Measurements from ENCODE around the gene SS18.

DNA sequence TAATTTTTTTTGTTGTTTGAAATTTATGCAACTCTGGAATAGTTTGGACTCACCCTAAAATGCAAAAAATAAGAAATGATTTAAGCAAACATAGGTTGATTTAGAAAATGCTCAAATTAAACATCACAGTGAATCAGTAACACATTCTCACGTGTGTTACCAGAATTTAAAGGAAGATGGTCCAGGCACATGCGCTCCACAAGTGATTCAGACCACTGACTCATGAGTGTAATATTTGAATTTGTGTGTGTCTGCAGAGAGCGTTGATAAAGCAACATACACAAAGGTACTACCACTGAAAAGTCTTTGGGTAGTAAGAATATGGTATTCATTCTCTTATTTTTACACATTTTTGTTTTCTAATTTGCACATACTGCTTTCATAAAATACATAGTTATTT, 7.9 kb downstream of the SS18 start:
- TF ChIP-seq SIN3A (IDR thresholded peaks at IDR 0.05; ENCODE audit: borderline replicate concordance, insufficient read depth, low read length) = no peak
- TF ChIP-seq TAF1 (IDR thresholded peaks at IDR 0.05; ENCODE audit: borderline replicate concordance, insufficient read depth, low read length) = no peak
- TF ChIP-seq, protein P1, sequence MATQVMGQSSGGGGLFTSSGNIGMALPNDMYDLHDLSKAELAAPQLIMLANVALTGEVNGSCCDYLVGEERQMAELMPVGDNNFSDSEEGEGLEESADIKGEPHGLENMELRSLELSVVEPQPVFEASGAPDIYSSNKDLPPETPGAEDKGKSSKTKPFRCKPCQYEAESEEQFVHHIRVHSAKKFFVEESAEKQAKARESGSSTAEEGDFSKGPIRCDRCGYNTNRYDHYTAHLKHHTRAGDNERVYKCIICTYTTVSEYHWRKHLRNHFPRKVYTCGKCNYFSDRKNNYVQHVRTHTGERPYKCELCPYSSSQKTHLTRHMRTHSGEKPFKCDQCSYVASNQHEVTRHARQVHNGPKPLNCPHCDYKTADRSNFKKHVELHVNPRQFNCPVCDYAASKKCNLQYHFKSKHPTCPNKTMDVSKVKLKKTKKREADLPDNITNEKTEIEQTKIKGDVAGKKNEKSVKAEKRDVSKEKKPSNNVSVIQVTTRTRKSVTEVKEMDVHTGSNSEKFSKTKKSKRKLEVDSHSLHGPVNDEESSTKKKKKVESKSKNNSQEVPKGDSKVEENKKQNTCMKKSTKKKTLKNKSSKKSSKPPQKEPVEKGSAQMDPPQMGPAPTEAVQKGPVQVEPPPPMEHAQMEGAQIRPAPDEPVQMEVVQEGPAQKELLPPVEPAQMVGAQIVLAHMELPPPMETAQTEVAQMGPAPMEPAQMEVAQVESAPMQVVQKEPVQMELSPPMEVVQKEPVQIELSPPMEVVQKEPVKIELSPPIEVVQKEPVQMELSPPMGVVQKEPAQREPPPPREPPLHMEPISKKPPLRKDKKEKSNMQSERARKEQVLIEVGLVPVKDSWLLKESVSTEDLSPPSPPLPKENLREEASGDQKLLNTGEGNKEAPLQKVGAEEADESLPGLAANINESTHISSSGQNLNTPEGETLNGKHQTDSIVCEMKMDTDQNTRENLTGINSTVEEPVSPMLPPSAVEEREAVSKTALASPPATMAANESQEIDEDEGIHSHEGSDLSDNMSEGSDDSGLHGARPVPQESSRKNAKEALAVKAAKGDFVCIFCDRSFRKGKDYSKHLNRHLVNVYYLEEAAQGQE (IDR thresholded peaks at IDR 0.05; ENCODE audit: insufficient read depth in 1 of 2, low read depth in 2 of 2, low read length in 2 of 2) = no peak
- TF ChIP-seq POLR2AphosphoS5 (IDR thresholded peaks at IDR 0.05; ENCODE audit: low read depth, low read length) = no peak
- TF ChIP-seq FOXP2 (optimal IDR thresholded peaks at IDR 0.05; ENCODE audit: borderline replicate concordance, extremely low read depth, extremely low read length, insufficient read depth) = no peak
